Thoracic aorta (tissue), 2 donors: Measurements from ENCODE around the gene PLCB3. TPM values are rescaled to one million over a fixed set of nuclear protein-coding genes. Genes with fewer than 3 reads are reported as not detected.

Experiments
- ATAC-seq: fragments of 150-250 bp; one replicate; pipeline ENCODE4 v1.8.0; 2017; ENCODE audit warnings: low read depth; ENCODE audit not compliant: insufficient number of reproducible peaks, low FRiP score
- DNase-seq: peaks from one replicate; pipeline ENCODE4 v3.0.0-alpha.2; 2020; ENCODE audit warnings: low spot score
- H3K27ac ChIP-seq, 2 donors: fragments of 200-600 bp; sonication (generic); 1 replicate in 1 of 2; 2 replicates in 1 of 2; pipeline ENCODE4 v1.5.1; 2016; ENCODE audit warnings: mild to moderate bottlenecking in 2 of 2, moderate library complexity in 2 of 2
- H3K27me3 ChIP-seq: fragments of 200-600 bp; sonication (generic); replicated peaks from 2 replicates; pipeline ENCODE4 v1.6.0; 2016; ENCODE audit warnings: mild to moderate bottlenecking; ENCODE audit not compliant: insufficient read depth
- H3K36me3 ChIP-seq: fragments of 200-600 bp; sonication (generic); one replicate; pipeline ENCODE4 v1.5.1; 2016
- H3K4me1 ChIP-seq, 2 donors: fragments of 200-600 bp; sonication (generic); 1 replicate in 1 of 2; 2 replicates in 1 of 2; pipeline versions ENCODE4 v1.5.1 to v1.6.0; 2016; ENCODE audit warnings: low read depth in 2 of 2, mild to moderate bottlenecking in 1 of 2; ENCODE audit not compliant: control insufficient read depth in 1 of 2
- H3K4me3 ChIP-seq: fragments of 200-600 bp; sonication (generic); 2 replicates; pipeline ENCODE4 v1.5.1; 2016; ENCODE audit warnings: mild to moderate bottlenecking
- H3K9me3 ChIP-seq: fragments of 200-600 bp; sonication (generic); 2 replicates; pipeline ENCODE4 v1.5.1; 2016
- CTCF ChIP-seq: fragments of 200-600 bp; sonication (generic); IDR thresholded peaks from one replicate; pipeline ENCODE4 v1.5.1; 2019; ENCODE audit warnings: antibody characterized with exemption
- total RNA-seq, 2 donors: library from RNA; depleted of rRNA; stranded (reverse); fragments of >200 nt; gene quantifications; one replicate each; pipeline versions ENCODE4 v1.1.0 to v1.2.3, GENCODE V29; 2016

PLCB3 gene
- total RNA-seq, 2 donors from 2014 or later, result 31.5 to 39.7 TPM

- no peaks in the 10 kb centered on the region for H3K27me3 ChIP-seq
- no peak for TF ChIP-seq CTCF
- peaks cover 26 to 74% of the 10 kb centered on the region in 2 donors for H3K4me1 ChIP-seq
These were observed 21.6 kb upstream of the PLCB3 start for GRCh38 chr11:64229744-64230170.

GRCh38 chr11:64230171-64230984, 21.0 kb upstream of the PLCB3 start, which contains the start of gene DNAJC4:
Gene DNAJC4, plus strand, starts transcription at chr11:64230548. Its CDS starts 307 bp downstream, at chr11:64230855.
- Histone ChIP-seq H3K4me1 (peaks cover 29 to 73% of the 10 kb centered on the region in 2 donors), H3K36me3 (no peaks in the 10 kb centered on the region), H3K9me3 (no peaks in the 10 kb centered on the region), H3K4me3 (peak within 1 kb of the TSS; percentile 85), H3K27ac (peak within 1 kb of the TSS; percentile 88 to 90), H3K27me3 (no peaks in the 10 kb centered on the region)
- TF ChIP-seq CTCF, result no peak
- peak; percentile 83 for DNase-seq
- ATAC-seq, result no peak

More at GRCh38 chr11:64229744-64230170, 21.6 kb upstream of the PLCB3 start:
- Histone ChIP-seq H3K27ac (peak overlapping the region; percentile 88 to 90), H3K4me3 (peak overlapping the region; percentile 85), H3K9me3 (no peaks in the 10 kb centered on the region), H3K36me3 (no peaks in the 10 kb centered on the region)
- no peak for ATAC-seq
- no peak for DNase-seq

- Histone ChIP-seq H3K9me3 (no peaks in the 10 kb centered on the region), H3K4me3 (peak overlapping the region; percentile 85), H3K36me3 (no peaks in the 10 kb centered on the region), H3K27me3 (no peaks in the 10 kb centered on the region), H3K27ac (peak overlapping the region; percentile 88 to 90), H3K4me1 (peaks cover 35 to 75% of the 10 kb centered on the region in 2 donors)
- no peak for TF ChIP-seq CTCF
- ATAC-seq (no peak), DNase-seq (no peak)
These were observed 20.4 kb upstream of the PLCB3 start for GRCh38 chr11:64230985-64231365.

- Histone ChIP-seq H3K36me3 (no peaks in the 10 kb centered on the region), H3K27ac (no peak overlapping the region)
- no peak for TF ChIP-seq CTCF
These were observed 19.8 kb upstream of the PLCB3 start for GRCh38 chr11:64231546-64231945.

GRCh38 chr11:64232182-64232966, 19.0 kb upstream of the PLCB3 start:
- H3K27me3 ChIP-seq, result no peaks in the 10 kb centered on the region
- H3K4me3 ChIP-seq, result no peak overlapping the region
- no peak overlapping the region for H3K27ac ChIP-seq

More at GRCh38 chr11:64231546-64231945, 19.8 kb upstream of the PLCB3 start:
- ATAC-seq, result no peak
- no peaks in the 10 kb centered on the region for H3K27me3 ChIP-seq
- H3K9me3 ChIP-seq, result no peaks in the 10 kb centered on the region
- H3K4me3 ChIP-seq, result no peak overlapping the region
- DNase-seq, result no peak
- H3K4me1 ChIP-seq, result peaks cover 35 to 76% of the 10 kb centered on the region in 2 donors

More at GRCh38 chr11:64232182-64232966, 19.0 kb upstream of the PLCB3 start:
- H3K36me3 ChIP-seq, result peaks cover 2% of the 10 kb centered on the region
- TF ChIP-seq CTCF, result no peak
- peaks cover 31 to 68% of the 10 kb centered on the region in 2 donors for H3K4me1 ChIP-seq
- no peak for DNase-seq
- H3K9me3 ChIP-seq, result no peaks in the 10 kb centered on the region
- no peak for ATAC-seq
